NCI-H128 (cell line): ENCODE data around the gene JMJD7.

Source experiments
- DNase-seq: peaks from one replicate; lab custom pipeline; 2025; ENCODE audit not compliant: unreplicated experiment; lab: John Stamatoyannopoulos, UW

JMJD7 gene

GRCh38 chr15:41799488-41799805, 28.4 kb upstream of the JMJD7 start:
- no peak for DNase-seq

GRCh38 chr15:41801185-41801584, 26.7 kb upstream of the JMJD7 start:
- DNase-seq, result no peak

GRCh38 chr15:41801850-41802455, 25.9 kb upstream of the JMJD7 start:
- DNase-seq, result no peak

- no peak for DNase-seq
These were observed 23.5 kb upstream of the JMJD7 start for GRCh38 chr15:41804361-41804760.

- no peak for DNase-seq
These were observed 22.8 kb upstream of the JMJD7 start for GRCh38 chr15:41804916-41805666.

- no peak for DNase-seq
These were observed 22.2 kb upstream of the JMJD7 start for GRCh38 chr15:41805711-41806110.

GRCh38 chr15:41806291-41807181, 21.4 kb upstream of the JMJD7 start:
- no peak for DNase-seq

- no peak for DNase-seq
These were observed 18.8 kb upstream of the JMJD7 start for GRCh38 chr15:41809121-41809520.

GRCh38 chr15:41809526-41810220, 18.2 kb upstream of the JMJD7 start:
- no peak for DNase-seq

- DNase-seq, result no peak
These were observed 17.1 kb upstream of the JMJD7 start for GRCh38 chr15:41810651-41811431.

- DNase-seq, result no peak
These were observed 16.3 kb upstream of the JMJD7 start for GRCh38 chr15:41811432-41812195.

- no peak for DNase-seq
These were observed 15.0 kb upstream of the JMJD7 start for GRCh38 chr15:41812820-41813375.

GRCh38 chr15:41813426-41813825, 14.5 kb upstream of the JMJD7 start:
- DNase-seq, result no peak

- DNase-seq, result no peak
These were observed 13.4 kb upstream of the JMJD7 start for GRCh38 chr15:41814534-41814933.

- DNase-seq, result no peak
These were observed 11.1 kb upstream of the JMJD7 start for GRCh38 chr15:41816788-41817187.

- DNase-seq, result no peak
These were observed 10.6 kb upstream of the JMJD7 start for GRCh38 chr15:41817327-41817726.

GRCh38 chr15:41817781-41818180, 10.1 kb upstream of the JMJD7 start:
- no peak for DNase-seq

- DNase-seq, result no peak
These were observed 8.3 kb upstream of the JMJD7 start for GRCh38 chr15:41819455-41820050.

GRCh38 chr15:41820791-41821423, 7.0 kb upstream of the JMJD7 start:
- DNase-seq, result no peak
